ENCODE data around the gene BET1. TPM values are rescaled to one million over a fixed set of nuclear protein-coding genes. Genes with fewer than 3 reads are reported as not detected.

BET1 gene, protein sequence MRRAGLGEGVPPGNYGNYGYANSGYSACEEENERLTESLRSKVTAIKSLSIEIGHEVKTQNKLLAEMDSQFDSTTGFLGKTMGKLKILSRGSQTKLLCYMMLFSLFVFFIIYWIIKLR
- 24.5 to 28.5 TPM (median 26.9 TPM) in 3 replicates for total RNA-seq

DNA sequence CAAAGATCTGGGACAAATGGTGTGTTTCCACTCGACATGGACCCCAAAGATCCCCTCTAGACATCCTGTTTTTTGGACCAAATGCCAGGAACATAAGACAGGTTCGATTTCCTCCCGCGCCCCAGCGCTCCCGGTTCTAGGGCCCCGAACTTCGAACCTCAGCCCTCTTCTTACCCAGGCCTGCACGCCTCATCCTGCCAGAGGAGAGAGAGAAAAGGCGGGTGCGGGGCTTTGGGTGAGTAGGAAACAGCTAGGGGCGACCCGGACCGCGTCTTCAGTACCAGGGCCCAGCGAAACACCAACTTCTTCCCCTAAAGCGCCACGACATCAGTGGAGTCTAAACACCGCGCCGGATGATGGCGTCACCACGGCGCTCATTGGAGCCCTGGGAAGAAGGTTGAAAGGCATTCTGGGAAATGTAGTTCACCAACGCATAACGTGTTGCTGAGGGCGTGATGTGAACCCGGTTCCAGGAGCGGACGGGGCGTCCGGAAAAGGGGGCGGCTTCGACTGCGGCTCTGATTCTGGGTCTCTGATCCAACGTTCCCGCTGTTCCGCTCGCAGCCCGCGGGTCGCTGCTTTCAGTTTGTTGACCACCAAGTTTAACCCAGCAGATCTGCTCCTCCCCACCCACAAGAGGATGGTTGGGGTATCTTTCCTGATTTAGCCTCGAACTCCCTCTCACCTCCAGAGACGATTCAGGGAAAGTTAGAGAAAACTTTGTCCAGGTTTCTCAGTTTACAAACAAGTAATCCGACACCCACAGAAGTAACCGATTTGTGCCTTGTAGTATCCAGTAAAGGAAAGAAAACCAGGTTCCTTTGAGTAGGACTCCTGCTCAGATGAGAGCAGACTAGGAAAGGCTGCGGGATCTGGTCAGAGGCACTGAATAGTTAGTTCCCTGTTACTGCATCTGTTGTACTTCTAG lies at the start of gene BET1:
Gene BET1 (minus strand): TSS at position 332 of the 928 bp plus-strand sequence. CDS start 139 bp downstream, at position 193.
- TF ChIP-seq, protein P1, sequence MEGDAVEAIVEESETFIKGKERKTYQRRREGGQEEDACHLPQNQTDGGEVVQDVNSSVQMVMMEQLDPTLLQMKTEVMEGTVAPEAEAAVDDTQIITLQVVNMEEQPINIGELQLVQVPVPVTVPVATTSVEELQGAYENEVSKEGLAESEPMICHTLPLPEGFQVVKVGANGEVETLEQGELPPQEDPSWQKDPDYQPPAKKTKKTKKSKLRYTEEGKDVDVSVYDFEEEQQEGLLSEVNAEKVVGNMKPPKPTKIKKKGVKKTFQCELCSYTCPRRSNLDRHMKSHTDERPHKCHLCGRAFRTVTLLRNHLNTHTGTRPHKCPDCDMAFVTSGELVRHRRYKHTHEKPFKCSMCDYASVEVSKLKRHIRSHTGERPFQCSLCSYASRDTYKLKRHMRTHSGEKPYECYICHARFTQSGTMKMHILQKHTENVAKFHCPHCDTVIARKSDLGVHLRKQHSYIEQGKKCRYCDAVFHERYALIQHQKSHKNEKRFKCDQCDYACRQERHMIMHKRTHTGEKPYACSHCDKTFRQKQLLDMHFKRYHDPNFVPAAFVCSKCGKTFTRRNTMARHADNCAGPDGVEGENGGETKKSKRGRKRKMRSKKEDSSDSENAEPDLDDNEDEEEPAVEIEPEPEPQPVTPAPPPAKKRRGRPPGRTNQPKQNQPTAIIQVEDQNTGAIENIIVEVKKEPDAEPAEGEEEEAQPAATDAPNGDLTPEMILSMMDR (IDR thresholded peaks at IDR 0.05; ENCODE audit: unreplicated experiment): no peak
- Mint-ChIP-seq H3K36me3 (peaks cover 3% of the 10 kb centered on the region), H3K27me3 (ENCODE audit: low read depth) (peaks cover 19% of the 10 kb centered on the region), H3K27ac (peak within 1 kb of the TSS; percentile 100), H3K9me3 (no peaks in the 10 kb centered on the region), H3K4me1 (peaks cover 24% of the 10 kb centered on the region), H3K4me3 (peak within 1 kb of the TSS; percentile 100)
- peak; percentile 84 to 90 for DNase-seq (ENCODE audit: low spot score in 2 of 2, unreplicated experiment in 2 of 2)

DNA sequence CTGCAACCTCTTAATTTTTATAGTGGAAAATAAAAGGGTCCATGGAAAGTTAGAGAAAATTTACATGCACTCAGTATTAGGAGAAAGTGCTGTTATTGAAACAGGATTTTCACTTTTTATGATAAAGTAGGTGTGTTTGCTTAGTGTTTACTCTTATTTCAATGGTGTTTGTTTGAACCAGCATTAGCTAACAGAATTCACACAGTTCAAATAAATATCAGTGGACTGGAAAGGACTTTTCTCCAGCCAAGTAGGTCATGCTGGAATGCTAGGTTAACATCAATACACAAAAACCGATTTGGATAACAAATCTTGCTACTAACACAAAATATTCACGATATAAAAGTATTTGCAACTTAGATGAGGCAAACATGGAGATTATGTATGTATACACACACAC lies 49.4 kb upstream of the BET1 start:
- H3K4me3 Mint-ChIP-seq: no peak overlapping the region
- TF ChIP-seq, protein P1 (IDR thresholded peaks at IDR 0.05; ENCODE audit: unreplicated experiment): no peak
- peaks cover 3% of the 10 kb centered on the region for H3K9me3 Mint-ChIP-seq
- H3K36me3 Mint-ChIP-seq: no peaks in the 10 kb centered on the region
- no peaks in the 10 kb centered on the region for H3K27me3 Mint-ChIP-seq (ENCODE audit: low read depth)
- peaks cover 11% of the 10 kb centered on the region for H3K4me1 Mint-ChIP-seq
- no peak overlapping the region for H3K27ac Mint-ChIP-seq
- no peak for DNase-seq (ENCODE audit: low spot score in 2 of 2, unreplicated experiment in 2 of 2)

DNA sequence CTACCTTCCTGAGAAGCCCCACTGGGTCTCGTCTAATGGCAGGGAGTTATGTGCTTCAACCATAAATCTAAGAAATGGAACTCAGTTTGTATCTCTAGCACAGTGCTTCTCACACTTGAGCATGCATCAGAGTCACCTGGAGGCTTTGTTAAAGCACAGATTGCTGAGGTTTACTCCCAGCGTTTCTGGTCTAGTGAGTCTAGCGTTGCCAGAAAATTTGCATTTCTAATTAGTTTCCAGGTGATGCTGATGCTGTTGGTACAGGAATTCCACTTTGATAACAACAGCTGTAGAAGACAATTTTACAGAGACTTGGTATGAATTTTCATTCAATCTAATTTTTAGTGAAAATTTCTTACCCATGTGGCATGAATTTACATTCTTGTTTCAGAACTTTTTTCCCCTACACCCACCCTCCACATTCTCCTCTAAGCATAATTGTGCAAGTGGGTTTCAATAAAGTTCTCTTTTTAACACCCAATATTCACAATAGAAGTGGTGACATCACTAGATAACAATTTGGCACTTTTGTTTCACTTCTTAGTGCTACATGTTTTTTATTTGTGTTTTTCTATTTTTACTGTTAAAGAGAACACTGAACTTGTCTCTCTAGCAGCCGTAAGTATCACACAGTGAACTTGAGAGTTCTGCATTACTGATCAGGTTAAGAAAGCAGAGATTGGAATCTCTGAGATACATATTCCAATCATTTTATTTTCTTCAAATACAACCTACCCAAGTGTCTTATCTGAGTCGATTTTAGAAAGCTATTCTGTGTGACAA lies 48.4 kb upstream of the BET1 start:
- Mint-ChIP-seq H3K9me3 (peaks cover 3% of the 10 kb centered on the region), H3K36me3 (no peaks in the 10 kb centered on the region), H3K4me3 (no peak overlapping the region), H3K4me1 (peaks cover 11% of the 10 kb centered on the region), H3K27ac (no peak overlapping the region), H3K27me3 (ENCODE audit: low read depth) (no peaks in the 10 kb centered on the region)
- TF ChIP-seq, protein P1 (IDR thresholded peaks at IDR 0.05; ENCODE audit: unreplicated experiment): no peak
- no peak for DNase-seq (ENCODE audit: low spot score in 2 of 2, unreplicated experiment in 2 of 2)

DNA sequence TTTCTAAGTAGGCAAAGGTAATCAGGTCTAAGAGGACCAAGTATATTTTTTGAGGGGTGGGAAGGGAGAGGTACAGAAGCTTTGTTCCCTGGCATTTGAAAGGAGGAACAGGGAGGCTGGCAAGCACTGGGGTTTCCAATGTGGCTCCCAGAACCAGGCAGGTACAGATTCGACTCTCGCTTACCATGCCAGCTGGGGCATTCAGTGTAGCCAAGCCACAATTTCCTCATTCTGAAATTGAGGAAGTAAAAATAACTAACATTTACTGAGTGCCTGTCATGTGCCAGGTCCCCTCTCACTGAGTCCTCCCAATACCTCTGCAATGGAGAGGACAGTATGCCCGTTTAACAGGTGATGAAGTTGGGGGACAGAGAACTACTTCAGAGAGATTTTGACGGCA lies 45.9 kb upstream of the BET1 start:
- TF ChIP-seq, protein P1 (IDR thresholded peaks at IDR 0.05; ENCODE audit: unreplicated experiment): no peak
- no peaks in the 10 kb centered on the region for H3K9me3 Mint-ChIP-seq
- no peak for DNase-seq (ENCODE audit: low spot score in 2 of 2, unreplicated experiment in 2 of 2)
- no peak overlapping the region for H3K4me3 Mint-ChIP-seq
- H3K27me3 Mint-ChIP-seq (ENCODE audit: low read depth): no peaks in the 10 kb centered on the region
- H3K27ac Mint-ChIP-seq: no peak overlapping the region
- no peaks in the 10 kb centered on the region for H3K36me3 Mint-ChIP-seq
- peaks cover 11% of the 10 kb centered on the region for H3K4me1 Mint-ChIP-seq

DNA sequence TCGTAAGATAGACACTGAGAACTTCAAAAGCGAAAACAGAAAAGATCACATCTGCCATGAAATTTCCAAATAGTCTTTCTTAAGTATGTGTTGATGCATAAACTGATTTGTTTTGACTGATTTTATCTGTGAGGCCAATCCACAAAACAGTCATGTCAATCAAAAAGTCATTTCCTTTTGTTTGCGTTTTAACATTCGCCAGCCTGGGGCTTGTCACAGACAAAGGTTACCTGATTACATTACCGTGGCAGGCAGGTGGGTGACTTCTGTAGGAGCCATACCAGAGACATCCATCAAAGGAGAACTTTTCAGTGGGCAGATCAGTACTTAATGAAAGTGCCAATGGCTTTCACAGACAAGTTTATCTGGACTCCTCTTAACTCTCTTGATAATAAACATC lies 45.5 kb upstream of the BET1 start:
- TF ChIP-seq, protein P1 (IDR thresholded peaks at IDR 0.05; ENCODE audit: unreplicated experiment): no peak
- no peak for DNase-seq (ENCODE audit: low spot score in 2 of 2, unreplicated experiment in 2 of 2)
- Mint-ChIP-seq H3K27me3 (ENCODE audit: low read depth) (no peaks in the 10 kb centered on the region), H3K4me3 (no peak overlapping the region), H3K36me3 (no peaks in the 10 kb centered on the region), H3K27ac (no peak overlapping the region), H3K9me3 (no peaks in the 10 kb centered on the region), H3K4me1 (peaks cover 11% of the 10 kb centered on the region)

Measured in mesothelial cell of epicardium (in vitro differentiated cells).